Fibroblast of lung (primary cell): ENCODE data around the gene RAB31.

ENCODE experiments used
- EZH2 ChIP-seq: IDR thresholded peaks from 2 replicates; pipeline ENCODE4 v1.5.1; 2012; ENCODE audit warnings: low read length, control low read depth, mild to moderate bottlenecking; ENCODE audit errors: missing control alignments
- TF ChIP-seq, protein P1 (sequence below), 2 donors: IDR thresholded peaks in 1 of 2; conservative IDR thresholded peaks in 1 of 2; 1 replicate in 1 of 2; 2 replicates in 1 of 2; pipeline ENCODE4 v1.5.1; 2011 to 2012; ENCODE audit warnings: low read length in 2 of 2, control low read depth in 1 of 2, inconsistent platforms in 1 of 2, low read depth in 1 of 2, mild to moderate bottlenecking in 1 of 2

DNA sequence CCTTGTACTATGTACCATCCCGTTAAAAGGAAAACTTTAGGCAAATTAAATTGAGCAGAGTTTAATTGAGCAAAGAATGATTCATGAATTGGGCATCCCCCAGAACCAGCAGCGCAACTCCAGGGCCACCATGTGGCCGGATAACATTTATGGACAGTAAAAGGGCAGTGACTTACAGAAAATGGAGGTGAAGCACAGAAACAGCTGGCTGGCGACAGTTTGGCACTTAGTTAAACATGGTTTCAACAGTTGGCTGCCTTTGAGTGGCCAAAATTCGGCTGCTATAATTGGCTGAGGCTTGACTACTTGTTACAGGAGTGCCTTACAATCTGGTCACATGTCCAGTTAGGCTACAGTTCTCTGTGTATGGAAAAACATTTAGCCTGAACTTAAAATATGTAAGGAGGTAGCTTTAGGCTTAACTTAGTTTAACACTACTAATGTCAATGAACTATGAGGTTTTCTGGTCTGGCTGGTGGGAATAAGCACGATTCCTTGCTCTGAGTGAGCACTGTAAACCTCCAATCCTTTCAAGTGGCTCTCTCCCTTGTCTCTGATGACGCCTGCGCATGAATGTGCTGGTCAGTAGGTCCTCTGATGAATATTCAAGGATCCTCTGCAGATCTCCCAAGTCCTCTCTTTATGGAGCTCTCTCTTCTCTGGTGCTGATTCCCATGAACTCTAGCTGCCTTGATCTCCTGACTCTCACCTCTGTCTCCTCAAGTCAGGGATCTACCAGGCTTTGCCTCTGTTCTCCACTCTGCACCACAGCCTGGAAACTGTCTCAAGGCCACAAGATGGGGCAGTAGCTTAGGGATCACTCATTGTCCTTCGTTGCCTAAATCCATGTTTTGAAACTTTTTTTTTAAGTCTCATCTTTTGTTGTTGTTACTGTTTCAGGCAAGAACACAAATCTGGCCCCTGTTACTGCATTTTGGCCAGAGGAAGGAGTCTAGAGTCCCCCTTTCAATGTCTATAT is 24.4 kb upstream of the RAB31 start:
- TF ChIP-seq, protein P1, sequence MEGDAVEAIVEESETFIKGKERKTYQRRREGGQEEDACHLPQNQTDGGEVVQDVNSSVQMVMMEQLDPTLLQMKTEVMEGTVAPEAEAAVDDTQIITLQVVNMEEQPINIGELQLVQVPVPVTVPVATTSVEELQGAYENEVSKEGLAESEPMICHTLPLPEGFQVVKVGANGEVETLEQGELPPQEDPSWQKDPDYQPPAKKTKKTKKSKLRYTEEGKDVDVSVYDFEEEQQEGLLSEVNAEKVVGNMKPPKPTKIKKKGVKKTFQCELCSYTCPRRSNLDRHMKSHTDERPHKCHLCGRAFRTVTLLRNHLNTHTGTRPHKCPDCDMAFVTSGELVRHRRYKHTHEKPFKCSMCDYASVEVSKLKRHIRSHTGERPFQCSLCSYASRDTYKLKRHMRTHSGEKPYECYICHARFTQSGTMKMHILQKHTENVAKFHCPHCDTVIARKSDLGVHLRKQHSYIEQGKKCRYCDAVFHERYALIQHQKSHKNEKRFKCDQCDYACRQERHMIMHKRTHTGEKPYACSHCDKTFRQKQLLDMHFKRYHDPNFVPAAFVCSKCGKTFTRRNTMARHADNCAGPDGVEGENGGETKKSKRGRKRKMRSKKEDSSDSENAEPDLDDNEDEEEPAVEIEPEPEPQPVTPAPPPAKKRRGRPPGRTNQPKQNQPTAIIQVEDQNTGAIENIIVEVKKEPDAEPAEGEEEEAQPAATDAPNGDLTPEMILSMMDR (conservative IDR thresholded peaks at IDR 0.05 in 1 of 2, IDR thresholded peaks at IDR 0.05 in 1 of 2; ENCODE audit: low read depth in 1 of 2, low read length in 2 of 2) = peak; percentile 51 to 57
- no peak for TF ChIP-seq EZH2
